Fibroblast of skin of right quadriceps (primary cell): ENCODE measurements around the gene KRTAP21-3.
"Not testable (repeated sequence)": the region's sequence is repeated elsewhere in the genome, so short reads cannot be mapped to it uniquely, and the experiment has no call there.

ENCODE experiments used
- DNase-seq: peaks from one replicate; pipeline ENCODE4 v3.0.0-alpha.2; 2013

KRTAP21-3 gene, protein sequence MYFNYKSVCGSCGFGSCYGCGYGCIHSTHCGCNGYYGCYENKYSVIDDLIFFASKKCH

GRCh38 chr21:30718239-30718909 lies at the start of gene KRTAP21-3:
Gene KRTAP21-3 (minus strand): TSS chr21:30718777. CDS start chr21:30718759, 18 bp downstream.
- peak; percentile 80 for DNase-seq

DNA sequence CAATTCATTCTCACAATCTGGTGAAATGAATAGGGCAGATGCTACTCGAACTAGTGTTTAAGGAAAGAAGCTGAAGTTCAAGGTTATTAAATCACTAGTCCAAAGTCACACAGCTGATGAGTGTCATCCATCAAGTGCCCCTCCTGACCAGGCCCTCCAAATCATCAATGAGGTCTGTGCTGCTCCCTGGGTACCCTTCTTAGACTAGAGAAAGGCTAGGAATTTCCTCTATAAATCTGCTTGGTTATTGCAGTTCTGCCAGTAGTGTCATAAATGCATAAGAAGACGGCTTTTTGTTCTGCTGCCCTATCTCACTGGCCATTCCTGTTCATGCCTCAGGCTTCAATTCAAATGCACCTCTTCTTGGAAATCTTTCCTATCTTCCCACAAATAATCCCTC lies 42.2 kb upstream of the KRTAP21-3 start:
- no peak for DNase-seq

DNA sequence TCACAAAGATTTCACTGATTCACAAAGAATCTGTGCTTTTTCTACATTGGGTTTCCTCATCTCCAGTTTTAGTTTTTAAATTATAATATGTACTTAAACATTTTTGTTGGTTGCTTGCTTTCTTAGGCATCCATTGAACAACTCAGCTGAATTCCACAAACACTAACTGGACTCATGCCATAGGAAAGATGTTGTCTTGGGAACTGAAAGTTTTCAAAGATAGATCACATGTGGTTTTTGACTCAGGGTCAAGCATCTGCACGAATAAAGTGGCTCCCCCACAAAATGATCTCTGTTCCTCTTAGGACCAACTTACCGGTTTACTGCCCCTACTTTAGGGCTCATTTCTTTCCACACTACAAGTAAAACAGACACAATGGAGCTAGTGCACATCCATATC lies 39.7 kb upstream of the KRTAP21-3 start:
- peak; percentile 1 for DNase-seq

GRCh38 chr21:30755328-30755727 lies 36.8 kb upstream of the KRTAP21-3 start, which contains the start of gene KRTAP21-1:
Gene KRTAP21-1 (minus strand): TSS chr21:30755428. CDS start chr21:30755378, 50 bp downstream.
- not testable (repeated sequence) for DNase-seq

DNA sequence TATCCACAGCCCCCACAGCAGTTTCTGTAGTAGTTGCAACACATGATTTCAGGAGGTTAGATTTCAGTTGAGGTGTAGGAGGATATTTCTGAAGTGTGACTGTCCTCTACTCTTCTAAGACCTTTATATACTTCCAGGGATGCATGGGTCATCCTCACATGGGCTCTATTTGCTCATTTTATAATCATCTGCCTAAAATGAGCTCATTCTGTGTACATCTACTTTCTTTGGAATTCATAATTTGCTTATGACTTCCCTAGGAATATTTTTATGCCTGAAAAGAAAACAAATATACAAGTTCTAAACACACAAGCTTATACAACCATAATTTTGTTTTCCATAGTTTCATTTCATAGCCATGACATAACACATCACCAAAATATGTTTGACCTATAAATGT lies 28.6 kb upstream of the KRTAP21-3 start, which contains the start of gene KRTAP21-2:
KRTAP21-2 (minus strand) TSS at position 101 of the 400 bp plus-strand sequence; CDS start at position 44, 57 bp downstream.
- DNase-seq: no peak

GRCh38 chr21:30740462-30740861 lies 21.9 kb upstream of the KRTAP21-3 start:
- DNase-seq: no peak

- no peak for DNase-seq
Measured at GRCh38 chr21:30733026-30733425, 14.4 kb upstream of the KRTAP21-3 start.

DNA sequence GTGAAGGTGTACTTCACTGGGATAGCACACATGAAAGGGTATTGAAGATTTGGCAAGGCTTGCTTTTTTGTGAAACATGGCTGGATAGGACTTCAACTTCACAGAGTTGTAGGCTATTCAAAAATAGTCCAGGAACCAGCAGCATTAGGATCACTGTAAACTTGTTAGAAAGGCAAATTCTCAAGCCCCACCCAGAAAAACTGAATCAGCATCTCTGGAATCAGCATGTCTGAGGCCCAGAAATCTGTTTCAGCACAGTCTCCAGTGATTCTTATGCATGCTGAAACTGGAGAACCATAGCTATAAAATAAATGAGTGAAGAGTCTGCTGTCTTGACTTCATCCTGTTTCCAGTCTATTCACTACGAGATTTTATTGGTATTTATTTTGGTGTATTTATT lies 8.1 kb upstream of the KRTAP21-3 start:
- DNase-seq: no peak

GRCh38 chr21:30719401-30719800 lies 824 bp upstream of the KRTAP21-3 start:
- no peak for DNase-seq

DNA sequence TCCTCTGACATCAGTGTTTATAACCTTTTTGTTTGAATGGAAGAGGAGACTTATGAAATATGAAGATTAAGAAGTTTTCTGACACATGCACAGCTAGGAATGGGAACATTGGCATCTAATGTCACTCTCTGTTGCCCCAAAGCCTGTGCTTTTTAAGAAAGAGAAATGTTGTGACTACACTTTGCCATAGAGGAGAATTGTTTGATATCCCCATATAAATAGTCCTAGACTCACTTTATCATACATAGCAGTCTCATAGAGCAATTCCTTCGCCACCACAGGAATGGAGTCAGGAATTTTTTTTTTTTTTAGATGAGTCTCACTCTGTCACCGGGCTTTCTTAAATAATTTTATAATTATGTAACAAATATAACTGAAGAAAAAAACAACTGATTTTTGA lies 1.5 kb downstream of the KRTAP21-3 start:
- peak; percentile 26 for DNase-seq

DNA sequence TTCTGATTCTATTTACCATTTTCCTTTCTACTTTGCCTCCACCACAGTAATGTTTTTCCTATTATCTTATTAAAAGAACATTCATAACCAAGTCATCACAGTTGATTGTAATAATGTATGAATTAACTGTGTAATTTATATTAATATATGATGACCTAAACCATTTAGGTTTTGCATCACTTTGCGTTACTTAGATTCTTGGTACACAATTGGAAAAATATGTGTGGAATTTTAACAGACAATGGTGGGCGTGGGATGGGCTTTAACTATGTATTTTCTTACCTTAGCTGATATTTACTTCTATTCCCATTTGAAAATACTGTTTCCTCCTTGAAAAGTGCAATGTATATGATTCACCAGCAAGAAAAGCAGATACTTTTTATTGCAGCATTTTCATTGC lies 3.6 kb downstream of the KRTAP21-3 start:
- peak; percentile 21 for DNase-seq

DNA sequence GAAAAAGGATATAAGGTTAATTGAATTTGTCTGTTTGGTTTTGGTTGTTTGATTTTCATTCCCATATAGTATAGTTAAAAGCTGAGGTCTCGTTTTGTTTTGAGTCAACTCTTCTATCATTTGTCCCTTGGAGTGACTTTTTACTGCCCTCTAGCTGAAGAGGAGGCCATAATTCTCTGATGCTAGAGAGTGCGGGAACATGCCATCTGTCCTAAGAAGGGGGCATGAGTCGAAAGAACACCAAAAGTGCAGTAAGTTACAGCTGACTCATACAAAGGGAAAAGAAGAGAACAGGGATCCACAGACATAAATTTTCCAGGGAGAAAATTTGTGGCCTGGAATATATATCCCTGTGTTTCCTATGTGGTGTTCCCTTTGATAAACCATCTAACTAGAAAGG lies 4.1 kb downstream of the KRTAP21-3 start:
- DNase-seq: peak; percentile 31

GRCh38 chr21:30713766-30714165 lies 4.8 kb downstream of the KRTAP21-3 start:
- peak; percentile 51 for DNase-seq

DNA sequence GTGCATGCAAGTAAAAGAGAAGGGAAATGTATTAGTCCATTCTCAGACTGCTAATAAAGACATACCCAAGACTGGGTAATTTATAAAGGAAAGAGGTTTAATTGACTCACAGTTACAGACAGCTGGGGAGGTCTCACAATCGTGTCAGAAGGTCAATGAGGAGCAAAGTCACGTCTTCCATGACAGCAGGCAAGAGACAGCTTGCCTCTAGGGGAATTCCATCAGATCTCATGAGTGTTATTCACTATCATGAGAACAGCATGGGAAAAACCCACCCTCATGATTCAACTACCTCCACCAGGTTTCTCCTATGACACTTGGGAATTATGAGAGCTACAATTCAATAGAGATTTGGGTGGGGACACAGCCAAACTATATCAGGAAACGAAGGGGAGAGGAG lies 8.1 kb downstream of the KRTAP21-3 start:
- DNase-seq: no peak

DNA sequence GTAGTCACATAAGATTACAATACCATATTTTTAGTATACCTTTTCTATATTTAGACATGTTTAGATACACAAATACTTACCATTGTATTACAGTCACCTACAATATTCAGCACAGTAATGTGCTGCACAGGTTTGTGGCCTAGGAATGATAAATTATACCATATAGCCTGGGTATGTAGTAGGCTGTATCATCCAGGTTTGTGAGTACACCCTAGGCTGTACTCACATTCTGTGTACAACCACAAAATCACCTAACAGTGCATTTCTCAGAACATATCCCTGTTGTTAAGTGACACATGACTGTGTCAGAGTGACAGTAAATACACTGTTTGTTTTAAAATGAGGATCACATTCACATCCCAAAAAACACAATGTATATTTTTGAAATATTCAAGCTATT lies 11.2 kb downstream of the KRTAP21-3 start:
- DNase-seq: no peak

DNA sequence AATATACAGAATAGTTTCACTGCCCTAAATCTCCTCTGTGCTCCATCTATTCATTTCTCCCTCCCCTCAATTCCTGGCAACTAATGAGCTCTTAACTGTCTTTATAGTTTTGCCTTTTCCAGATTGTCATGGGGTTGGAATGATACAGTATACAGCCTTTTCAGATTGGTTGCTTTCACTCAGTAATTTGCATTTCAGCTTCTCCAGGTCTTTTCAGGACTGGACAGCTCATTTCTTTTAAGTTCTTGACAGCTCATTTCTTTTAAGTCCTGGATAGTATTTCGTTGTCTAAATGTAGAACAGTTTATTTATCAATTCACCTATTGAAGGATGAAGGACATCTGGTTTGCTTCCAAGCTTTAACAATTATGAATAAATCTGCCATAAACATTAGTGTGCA lies 22.6 kb downstream of the KRTAP21-3 start:
- DNase-seq: no peak

DNA sequence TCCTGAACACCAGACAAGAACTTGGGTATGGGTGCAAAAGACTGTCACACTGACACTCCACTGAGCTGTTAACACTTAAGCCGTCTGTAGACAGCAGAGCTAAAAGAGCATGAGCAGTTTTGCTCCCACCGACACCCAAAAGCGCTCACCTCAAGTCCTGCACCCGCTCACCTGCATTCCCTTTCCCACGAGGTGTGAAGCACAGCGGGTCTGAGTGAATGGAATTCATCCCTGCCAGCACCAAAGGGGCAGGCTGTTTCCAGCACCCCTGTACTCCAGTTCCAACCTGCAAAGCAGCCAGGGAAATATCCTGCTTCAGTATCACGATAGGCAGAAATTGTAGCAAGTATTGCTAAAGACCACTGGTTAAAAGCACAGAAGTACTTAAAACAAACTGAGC lies 28.8 kb downstream of the KRTAP21-3 start:
- DNase-seq: no peak

GRCh38 chr21:30684506-30684905 lies 34.1 kb downstream of the KRTAP21-3 start:
- no peak for DNase-seq

DNA sequence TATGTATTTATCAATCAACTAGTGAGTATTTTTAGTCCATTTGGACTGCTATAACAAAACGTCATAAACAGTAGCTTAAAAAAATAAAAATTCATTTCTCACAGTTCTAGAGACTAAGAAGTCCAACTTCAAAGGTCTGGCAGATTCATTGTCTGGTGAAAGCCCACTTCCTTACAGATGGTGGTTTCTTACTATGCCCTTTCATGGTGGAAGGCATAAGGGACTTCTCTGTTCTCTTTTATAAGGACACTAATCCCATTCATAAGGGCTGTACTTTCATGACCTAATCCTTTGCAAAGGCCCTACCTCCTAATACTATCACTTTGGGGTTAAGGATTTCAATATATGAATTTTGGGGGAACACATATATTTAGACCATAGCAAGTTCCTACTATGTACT lies 38.0 kb downstream of the KRTAP21-3 start:
- DNase-seq: no peak

- peak; percentile 1 for DNase-seq
Measured at GRCh38 chr21:30676737-30677136, 41.8 kb downstream of the KRTAP21-3 start.

GRCh38 chr21:30674312-30674711 lies 44.3 kb downstream of the KRTAP21-3 start:
- DNase-seq: no peak

DNA sequence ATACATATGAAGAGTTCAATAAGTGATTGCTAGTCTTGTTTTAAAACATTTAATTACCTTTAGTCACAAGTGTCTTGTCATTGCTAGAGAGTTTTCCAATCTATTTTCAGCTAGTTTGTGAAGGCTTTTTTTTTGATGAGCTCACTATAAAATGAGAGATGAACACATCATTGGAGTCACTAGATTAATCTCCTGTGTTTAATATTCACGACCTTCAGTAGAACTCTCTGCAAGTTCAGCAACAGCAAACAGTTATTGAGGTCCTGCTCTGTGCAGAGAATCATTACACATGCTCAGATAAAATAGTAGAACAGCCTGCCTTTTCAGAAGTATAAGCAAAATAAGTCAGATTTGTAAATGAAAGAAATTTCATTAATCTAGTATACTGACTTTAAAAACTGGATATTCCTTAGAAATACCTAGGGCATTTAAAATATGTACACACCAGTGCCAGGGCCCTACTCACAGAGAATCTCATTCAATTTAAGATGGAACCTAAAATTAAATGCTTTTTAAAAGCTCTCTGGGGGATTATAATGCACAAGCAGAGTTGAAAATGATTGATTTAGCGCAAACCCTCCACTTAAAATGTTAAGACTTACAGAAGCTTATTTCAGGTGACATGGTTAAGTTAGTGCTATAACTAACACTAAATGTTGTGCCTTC lies 45.5 kb downstream of the KRTAP21-3 start:
- no peak for DNase-seq

DNA sequence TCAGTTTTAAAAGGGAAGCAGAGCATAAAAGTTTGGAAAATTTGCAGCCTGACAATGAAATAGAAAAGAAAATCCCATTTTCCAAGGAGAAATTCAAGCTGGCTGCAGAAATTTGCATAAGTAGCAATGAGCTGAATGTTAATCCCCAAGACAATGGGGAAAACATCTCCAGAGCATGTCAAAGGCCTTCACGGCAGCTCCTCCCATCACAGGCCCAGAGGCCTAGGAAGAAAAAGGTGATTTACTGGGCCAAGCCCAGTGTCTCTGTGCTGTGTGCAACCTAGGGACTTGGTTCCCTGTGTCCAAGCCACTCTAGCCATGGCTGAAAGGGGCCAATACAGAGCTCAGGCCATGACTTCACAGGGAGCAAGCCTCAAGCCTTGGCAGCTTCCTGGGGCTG lies 49.8 kb downstream of the KRTAP21-3 start:
- no peak for DNase-seq
